Liver (tissue), 9 donors: ENCODE data around the gene TCEA2. TPM values are rescaled to one million over a fixed set of nuclear protein-coding genes. Genes with fewer than 3 reads are reported as not detected.

Source experiments
- DNase-seq: peaks from one replicate; pipeline ENCODE4 v3.0.0-alpha.2; 2017; ENCODE audit warnings: low spot score
- H3K27ac ChIP-seq, 2 donors: one replicate each; pipeline ENCODE4 v1.7.0; 2013; ENCODE audit warnings: inconsistent platforms in 2 of 2, low read length in 2 of 2, control low read depth in 1 of 2, low read depth in 1 of 2, mild to moderate bottlenecking in 1 of 2
- H3K27me3 ChIP-seq, 4 donors: one replicate each; pipeline versions ENCODE4 v1.6.1 to v1.7.0; 2013; ENCODE audit warnings: low read length in 3 of 4, inconsistent platforms in 1 of 4, mild to moderate bottlenecking in 1 of 4, moderate library complexity in 1 of 4; ENCODE audit not compliant: control insufficient read depth in 4 of 4, insufficient read depth in 4 of 4
- H3K36me3 ChIP-seq, 4 donors: one replicate each; pipeline versions ENCODE4 v1.6.1 to v1.7.0; 2013; ENCODE audit warnings: low read length in 3 of 4, mild to moderate bottlenecking in 3 of 4, low read depth in 1 of 4, moderate library complexity in 1 of 4; ENCODE audit not compliant: control insufficient read depth in 4 of 4, insufficient read depth in 3 of 4
- H3K4me1 ChIP-seq, 4 donors: one replicate each; pipeline versions ENCODE4 v1.6.1 to v1.7.0; 2013; ENCODE audit warnings: low read length in 3 of 4, mild to moderate bottlenecking in 3 of 4, moderate library complexity in 1 of 4; ENCODE audit not compliant: control insufficient read depth in 4 of 4, insufficient read depth in 4 of 4
- H3K4me3 ChIP-seq, 3 donors: one replicate each; pipeline versions ENCODE4 v1.6.1 to v1.7.0; 2013; ENCODE audit warnings: low read length in 3 of 3, control low read depth in 1 of 3, low read depth in 1 of 3, mild to moderate bottlenecking in 1 of 3
- H3K9ac ChIP-seq, 2 donors: one replicate each; pipeline ENCODE4 v1.7.0; 2013; ENCODE audit warnings: low read length in 2 of 2, mild to moderate bottlenecking in 2 of 2, moderate library complexity in 2 of 2, control low read depth in 1 of 2, low read depth in 1 of 2
- H3K9me3 ChIP-seq, 4 donors: one replicate each; pipeline versions ENCODE4 v1.6.1 to v1.7.0; 2013; ENCODE audit warnings: low read length in 3 of 4; ENCODE audit not compliant: control insufficient read depth in 4 of 4
- CTCF ChIP-seq: fragments of 150-350 bp; IDR thresholded peaks from 2 replicates; pipeline ENCODE4 v1.5.1; 2017; ENCODE audit warnings: improper control_type of control experiment, low read depth, low read length; ENCODE audit not compliant: missing input control
- EGR1 ChIP-seq, 2 donors: IDR thresholded peaks; 2 replicates each; pipeline ENCODE4 v1.6.1; 2016 to 2018; ENCODE audit warnings: antibody characterized with exemption in 2 of 2, low read depth in 2 of 2
- FOXA1 ChIP-seq: IDR thresholded peaks from 2 replicates; pipeline ENCODE4 v1.6.1; 2016; ENCODE audit warnings: antibody characterized with exemption
- FOXA2 ChIP-seq: IDR thresholded peaks from 2 replicates; pipeline ENCODE4 v1.6.1; 2016; ENCODE audit warnings: antibody characterized with exemption
- GABPA ChIP-seq, 2 donors: IDR thresholded peaks in 1 of 2; conservative IDR thresholded peaks in 1 of 2; 2 replicates each; pipeline ENCODE4 v1.6.1; 2016; ENCODE audit warnings: antibody characterized with exemption in 2 of 2, mild to moderate bottlenecking in 1 of 2, moderate library complexity in 1 of 2
- HNF4A ChIP-seq, 2 donors: conservative IDR thresholded peaks; 2 replicates each; pipeline ENCODE4 v1.6.1; 2016; ENCODE audit warnings: antibody characterized with exemption in 2 of 2, mild to moderate bottlenecking in 2 of 2
- HNF4G ChIP-seq: IDR thresholded peaks from 2 replicates; pipeline ENCODE4 v1.6.1; 2016; ENCODE audit warnings: antibody characterized with exemption
- JUND ChIP-seq, 2 donors: IDR thresholded peaks; 2 replicates each; pipeline ENCODE4 v1.6.1; 2016; ENCODE audit warnings: antibody characterized with exemption in 2 of 2
- NR2F2 ChIP-seq: IDR thresholded peaks from 2 replicates; pipeline ENCODE4 v1.6.1; 2016; ENCODE audit warnings: antibody characterized with exemption
- RAD21 ChIP-seq, 2 donors: IDR thresholded peaks; 2 replicates each; pipeline ENCODE4 v1.6.1; 2016; ENCODE audit warnings: antibody characterized with exemption in 2 of 2, mild to moderate bottlenecking in 2 of 2
- REST ChIP-seq: IDR thresholded peaks from 2 replicates; pipeline ENCODE4 v1.6.1; 2016; ENCODE audit warnings: antibody characterized with exemption, mild to moderate bottlenecking
- RXRA ChIP-seq, 2 donors: IDR thresholded peaks; 2 replicates each; pipeline ENCODE4 v1.6.1; 2017 to 2018; ENCODE audit warnings: antibody characterized with exemption in 2 of 2, mild to moderate bottlenecking in 1 of 2
- SP1 ChIP-seq: IDR thresholded peaks from 2 replicates; pipeline ENCODE4 v1.6.1; 2018; ENCODE audit warnings: antibody characterized with exemption, mild to moderate bottlenecking
- TAF1 ChIP-seq: conservative IDR thresholded peaks from 2 replicates; pipeline ENCODE4 v1.6.1; 2016; ENCODE audit warnings: antibody characterized with exemption, mild to moderate bottlenecking
- YY1 ChIP-seq: IDR thresholded peaks from 2 replicates; pipeline ENCODE4 v1.6.1; 2016; ENCODE audit warnings: antibody characterized with exemption, mild to moderate bottlenecking
- WGBS: extraction: QIAGEN DNeasy Blood & Tissue Kit; methylation state at CpG from one replicate; pipeline ENCODE4 v1.1.7; 2013; 5-methylcytosine and 5-hydroxymethylcytosine counted together
- polyA plus RNA-seq, 2 donors: library from polyadenylated mRNA; stranded (reverse) in 1 of 2; unstranded in 1 of 2; fragments of 200-250 nt in 1 of 2; fragments of >200 nt in 1 of 2; fragmentation: Nextera tagmentation in 1 of 2; extraction: Ambion mirVana in 1 of 2; gene quantifications; one replicate each; pipeline versions ENCODE4 v1.2.1 to v1.2.3, GENCODE V29; 2013 to 2015
- total RNA-seq, 2 donors: library from RNA; depleted of rRNA; stranded (reverse); fragments of >200 nt; gene quantifications; one replicate each; pipeline ENCODE4 v1.2.3, GENCODE V29; 2014
- TF ChIP-seq, protein P1 (sequence below): IDR thresholded peaks from 2 replicates; pipeline ENCODE4 v1.6.1; 2016; ENCODE audit warnings: antibody characterized with exemption
- TF ChIP-seq, protein P2 (sequence below): IDR thresholded peaks from 2 replicates; pipeline ENCODE4 v1.6.1; 2016; ENCODE audit warnings: antibody characterized with exemption
- donor health status: healthy.
- donor health status: healthy.
- donor health status: healthy.
- donor health status: healthy.
- donor health status: healthy.

The TCEA2 gene
- total and polyA plus RNA-seq, 4 donors: 4.6 to 22.6 (median 11.8) TPM

GRCh38 chr20:64115171-64115911 lies 52.3 kb downstream of the TCEA2 start:
- no peak for DNase-seq
- H3K4me1 ChIP-seq: peaks cover 0 to 3% (median under 1%) of the 10 kb centered on the region in 4 donors

GRCh38 chr20:64116016-64116415 lies 53.0 kb downstream of the TCEA2 start:
- DNase-seq: no peak
- Histone ChIP-seq H3K27ac (no peak overlapping the region), H3K27me3 (no peaks in the 10 kb centered on the region), H3K36me3 (no peaks in the 10 kb centered on the region), H3K9ac (no peak overlapping the region), H3K9me3 (no peaks in the 10 kb centered on the region), H3K4me3 (no peak overlapping the region), H3K4me1 (peaks cover 0 to 4% (median under 1%) of the 10 kb centered on the region in 4 donors)
- 89% methylated on average over 21 of the region's 21 CpGs for WGBS
- TF ChIP-seq YY1 (no peak), SP1 (no peak), TAF1 (no peak), RAD21 (IDR thresholded peaks at IDR 0.05) (no peak), FOXA1 (no peak), RXRA (IDR thresholded peaks at IDR 0.05) (no peak)

More at GRCh38 chr20:64115171-64115911, 52.3 kb downstream of the TCEA2 start:
- Histone ChIP-seq H3K27ac (no peak overlapping the region), H3K4me3 (no peak overlapping the region), H3K9me3 (no peaks in the 10 kb centered on the region), H3K36me3 (no peaks in the 10 kb centered on the region), H3K27me3 (no peaks in the 10 kb centered on the region), H3K9ac (no peak overlapping the region)
- WGBS: 82% methylated on average over 14 of the region's 14 CpGs
- TF ChIP-seq TAF1 (no peak), FOXA1 (no peak), SP1 (no peak), HNF4G (no peak), EGR1 (IDR thresholded peaks at IDR 0.05; ENCODE audit: low read depth in 2 of 2) (no peak), YY1 (no peak), JUND (IDR thresholded peaks at IDR 0.05) (no peak), FOXA2 (no peak)

DNA sequence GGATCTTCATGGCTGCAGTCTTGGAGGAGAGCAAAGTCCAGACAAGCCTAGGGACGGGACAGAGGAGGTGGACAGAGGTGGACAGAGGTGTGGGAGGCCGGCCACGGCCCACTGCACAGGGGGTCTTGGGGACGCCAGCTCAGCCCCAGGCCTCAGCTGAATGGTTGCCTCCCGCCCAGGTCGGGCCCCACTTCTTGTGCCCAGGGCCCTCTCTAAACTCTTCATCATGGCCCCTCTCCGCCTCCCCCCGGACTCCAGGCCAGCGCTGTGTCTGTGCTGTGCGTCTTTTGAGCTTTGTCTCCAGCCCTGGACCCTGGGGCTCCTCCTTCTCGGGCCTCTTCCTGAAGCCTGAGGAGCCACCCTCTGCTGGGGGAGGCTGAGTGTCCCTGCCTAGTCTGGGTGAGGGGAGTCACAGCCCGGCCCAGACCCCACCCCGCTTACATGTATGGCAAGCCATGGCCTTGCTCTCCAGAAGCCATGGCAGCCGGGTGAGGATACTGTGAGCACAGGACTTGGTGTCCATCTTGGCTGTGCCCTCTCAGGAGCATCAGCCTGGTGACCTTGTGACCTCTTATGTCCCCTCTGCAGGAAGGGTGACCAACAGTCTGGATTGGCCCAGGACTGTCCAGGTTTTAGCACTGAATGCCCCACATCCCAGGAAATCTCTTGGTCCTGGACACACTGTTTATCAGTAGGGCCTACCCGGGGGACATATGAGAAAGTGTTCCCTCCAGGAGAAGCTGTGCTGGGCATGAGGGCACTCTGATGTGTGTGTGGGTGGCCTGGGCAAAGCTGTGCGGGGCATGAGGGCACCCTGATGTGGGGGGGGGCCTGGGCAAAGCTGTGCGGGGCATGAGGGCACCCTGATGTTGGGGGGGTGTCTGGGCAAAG lies 53.8 kb downstream of the TCEA2 start:
- H3K4me1 ChIP-seq: peaks cover 0 to 4% (median under 1%) of the 10 kb centered on the region in 4 donors
- no peaks in the 10 kb centered on the region for H3K9me3 ChIP-seq
- no peaks in the 10 kb centered on the region for H3K36me3 ChIP-seq
- 92% methylated on average over 17 of the region's 17 CpGs for WGBS
- H3K4me3 ChIP-seq: no peak overlapping the region
- H3K27me3 ChIP-seq: peaks cover 0 to 3% (median 0%) of the 10 kb centered on the region in 4 donors
- no peak for DNase-seq
- H3K9ac ChIP-seq: no peak overlapping the region
- H3K27ac ChIP-seq: no peak overlapping the region
- no peak for TF ChIP-seq RAD21 (IDR thresholded peaks at IDR 0.05)
- TF ChIP-seq, protein P1, sequence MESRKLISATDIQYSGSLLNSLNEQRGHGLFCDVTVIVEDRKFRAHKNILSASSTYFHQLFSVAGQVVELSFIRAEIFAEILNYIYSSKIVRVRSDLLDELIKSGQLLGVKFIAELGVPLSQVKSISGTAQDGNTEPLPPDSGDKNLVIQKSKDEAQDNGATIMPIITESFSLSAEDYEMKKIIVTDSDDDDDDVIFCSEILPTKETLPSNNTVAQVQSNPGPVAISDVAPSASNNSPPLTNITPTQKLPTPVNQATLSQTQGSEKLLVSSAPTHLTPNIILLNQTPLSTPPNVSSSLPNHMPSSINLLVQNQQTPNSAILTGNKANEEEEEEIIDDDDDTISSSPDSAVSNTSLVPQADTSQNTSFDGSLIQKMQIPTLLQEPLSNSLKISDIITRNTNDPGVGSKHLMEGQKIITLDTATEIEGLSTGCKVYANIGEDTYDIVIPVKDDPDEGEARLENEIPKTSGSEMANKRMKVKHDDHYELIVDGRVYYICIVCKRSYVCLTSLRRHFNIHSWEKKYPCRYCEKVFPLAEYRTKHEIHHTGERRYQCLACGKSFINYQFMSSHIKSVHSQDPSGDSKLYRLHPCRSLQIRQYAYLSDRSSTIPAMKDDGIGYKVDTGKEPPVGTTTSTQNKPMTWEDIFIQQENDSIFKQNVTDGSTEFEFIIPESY: no peak
- TF ChIP-seq FOXA1: no peak
- no peak for TF ChIP-seq HNF4G
- TF ChIP-seq, protein P2, sequence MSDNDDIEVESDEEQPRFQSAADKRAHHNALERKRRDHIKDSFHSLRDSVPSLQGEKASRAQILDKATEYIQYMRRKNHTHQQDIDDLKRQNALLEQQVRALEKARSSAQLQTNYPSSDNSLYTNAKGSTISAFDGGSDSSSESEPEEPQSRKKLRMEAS: no peak
- no peak for TF ChIP-seq HNF4A (conservative IDR thresholded peaks at IDR 0.05)
- TF ChIP-seq CTCF: no peak
- TF ChIP-seq SP1: no peak
- TF ChIP-seq FOXA2: no peak
- TF ChIP-seq NR2F2: no peak
- no peak for TF ChIP-seq RXRA (IDR thresholded peaks at IDR 0.05)
- no peak for TF ChIP-seq YY1
- no peak for TF ChIP-seq TAF1
- TF ChIP-seq REST: no peak
- TF ChIP-seq JUND (IDR thresholded peaks at IDR 0.05): no peak
- TF ChIP-seq GABPA (IDR thresholded peaks at IDR 0.05 in 1 of 2, conservative IDR thresholded peaks at IDR 0.05 in 1 of 2): no peak
